Neural crest cell (in vitro differentiated cells): Measurements from ENCODE around the gene ARHGEF12. TPM values are rescaled to one million over a fixed set of nuclear protein-coding genes. Genes with fewer than 3 reads are reported as not detected.

Experiments
- DNase-seq: peaks from one replicate; pipeline ENCODE4 v3.0.0; 2021; ENCODE audit warnings: low read depth, mixed read lengths, low spot score
- H3K27ac Mint-ChIP-seq: one replicate; pipeline ENCODE4 v1.8.0; 2021; ENCODE audit warnings: mild to moderate bottlenecking, mixed read lengths; ENCODE audit not compliant: unreplicated experiment
- H3K27me3 Mint-ChIP-seq: 2 replicates; pipeline ENCODE4 v1.8.0; 2021; ENCODE audit warnings: low read depth, mild to moderate bottlenecking, mixed read lengths
- H3K36me3 Mint-ChIP-seq: 2 replicates; pipeline ENCODE4 v1.8.0; 2021; ENCODE audit warnings: low read depth, mild to moderate bottlenecking, mixed read lengths
- H3K4me1 Mint-ChIP-seq: 2 replicates; pipeline ENCODE4 v1.8.0; 2021; ENCODE audit warnings: mixed read lengths
- H3K4me3 Mint-ChIP-seq: one replicate; pipeline ENCODE4 v1.8.0; 2021; ENCODE audit warnings: mild to moderate bottlenecking, mixed read lengths
- H3K9me3 Mint-ChIP-seq: 2 replicates; pipeline ENCODE4 v1.8.0; 2021; ENCODE audit warnings: mixed read lengths
- total RNA-seq: library from RNA; stranded (reverse); gene quantifications from 2 replicates; pipeline ENCODE4 v1.2.1, GENCODE V29; 2021
- TF ChIP-seq, protein P1 (sequence below): fragments of 200-600 bp; sonication (generic); conservative IDR thresholded peaks from 2 replicates; pipeline ENCODE4 v1.5.0; 2021; ENCODE audit warnings: antibody characterized with exemption, mild to moderate bottlenecking

Gene ARHGEF12
- total RNA-seq, 1 donor from 2014 or later: 66.2 TPM

DNA sequence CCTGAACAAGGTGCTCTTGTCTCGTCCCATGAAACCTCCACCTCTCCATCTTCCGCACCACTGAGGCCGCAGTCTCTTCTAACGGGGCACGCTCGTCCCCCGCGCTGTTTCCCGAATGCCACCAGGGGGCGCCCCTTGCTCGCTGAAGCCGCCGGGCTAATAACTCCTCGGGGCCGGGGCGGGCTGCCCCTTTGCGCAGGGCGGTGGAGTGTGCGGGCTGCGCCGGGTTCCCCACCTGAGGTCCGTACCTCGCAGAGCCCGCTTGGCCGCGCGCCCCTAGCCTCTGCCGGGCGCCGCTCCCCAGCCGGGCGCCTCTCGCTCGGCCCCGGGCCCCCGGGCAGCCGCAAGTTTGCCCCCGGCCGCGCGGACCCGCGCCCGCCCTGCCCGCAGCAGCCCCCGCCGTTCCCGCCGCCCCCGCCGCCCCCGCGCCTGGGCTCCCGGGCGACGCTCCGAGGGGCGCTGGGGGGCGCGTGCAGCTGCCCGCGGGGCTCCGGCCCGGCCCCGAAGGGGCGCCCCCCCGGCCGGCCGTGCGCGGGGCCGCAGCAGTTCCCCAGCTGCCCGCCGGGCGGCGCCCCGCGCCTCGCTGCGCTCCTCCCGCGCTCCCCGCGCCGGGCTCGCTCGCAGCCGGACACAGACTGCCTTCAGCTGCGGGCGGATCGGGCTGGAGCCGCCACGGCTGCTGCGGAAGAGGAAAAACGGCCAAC is 175.1 kb downstream of the ARHGEF12 start, which contains the start of gene GRIK4:
Gene GRIK4 (plus strand): TSS at position 633 of the 704 bp plus-strand sequence. CDS start 148,571 bp downstream, outside the sequence.
- Mint-ChIP-seq H3K27ac (no peak within 1 kb of the TSS), H3K36me3 (no peaks in the 10 kb centered on the region), H3K4me3 (peak within 1 kb of the TSS; percentile 66), H3K4me1 (peaks cover 6% of the 10 kb centered on the region), H3K9me3 (no peaks in the 10 kb centered on the region), H3K27me3 (peaks cover 77% of the 10 kb centered on the region)
- TF ChIP-seq, protein P1, sequence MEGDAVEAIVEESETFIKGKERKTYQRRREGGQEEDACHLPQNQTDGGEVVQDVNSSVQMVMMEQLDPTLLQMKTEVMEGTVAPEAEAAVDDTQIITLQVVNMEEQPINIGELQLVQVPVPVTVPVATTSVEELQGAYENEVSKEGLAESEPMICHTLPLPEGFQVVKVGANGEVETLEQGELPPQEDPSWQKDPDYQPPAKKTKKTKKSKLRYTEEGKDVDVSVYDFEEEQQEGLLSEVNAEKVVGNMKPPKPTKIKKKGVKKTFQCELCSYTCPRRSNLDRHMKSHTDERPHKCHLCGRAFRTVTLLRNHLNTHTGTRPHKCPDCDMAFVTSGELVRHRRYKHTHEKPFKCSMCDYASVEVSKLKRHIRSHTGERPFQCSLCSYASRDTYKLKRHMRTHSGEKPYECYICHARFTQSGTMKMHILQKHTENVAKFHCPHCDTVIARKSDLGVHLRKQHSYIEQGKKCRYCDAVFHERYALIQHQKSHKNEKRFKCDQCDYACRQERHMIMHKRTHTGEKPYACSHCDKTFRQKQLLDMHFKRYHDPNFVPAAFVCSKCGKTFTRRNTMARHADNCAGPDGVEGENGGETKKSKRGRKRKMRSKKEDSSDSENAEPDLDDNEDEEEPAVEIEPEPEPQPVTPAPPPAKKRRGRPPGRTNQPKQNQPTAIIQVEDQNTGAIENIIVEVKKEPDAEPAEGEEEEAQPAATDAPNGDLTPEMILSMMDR: peak; percentile 93
- peak; percentile 95 for DNase-seq

DNA sequence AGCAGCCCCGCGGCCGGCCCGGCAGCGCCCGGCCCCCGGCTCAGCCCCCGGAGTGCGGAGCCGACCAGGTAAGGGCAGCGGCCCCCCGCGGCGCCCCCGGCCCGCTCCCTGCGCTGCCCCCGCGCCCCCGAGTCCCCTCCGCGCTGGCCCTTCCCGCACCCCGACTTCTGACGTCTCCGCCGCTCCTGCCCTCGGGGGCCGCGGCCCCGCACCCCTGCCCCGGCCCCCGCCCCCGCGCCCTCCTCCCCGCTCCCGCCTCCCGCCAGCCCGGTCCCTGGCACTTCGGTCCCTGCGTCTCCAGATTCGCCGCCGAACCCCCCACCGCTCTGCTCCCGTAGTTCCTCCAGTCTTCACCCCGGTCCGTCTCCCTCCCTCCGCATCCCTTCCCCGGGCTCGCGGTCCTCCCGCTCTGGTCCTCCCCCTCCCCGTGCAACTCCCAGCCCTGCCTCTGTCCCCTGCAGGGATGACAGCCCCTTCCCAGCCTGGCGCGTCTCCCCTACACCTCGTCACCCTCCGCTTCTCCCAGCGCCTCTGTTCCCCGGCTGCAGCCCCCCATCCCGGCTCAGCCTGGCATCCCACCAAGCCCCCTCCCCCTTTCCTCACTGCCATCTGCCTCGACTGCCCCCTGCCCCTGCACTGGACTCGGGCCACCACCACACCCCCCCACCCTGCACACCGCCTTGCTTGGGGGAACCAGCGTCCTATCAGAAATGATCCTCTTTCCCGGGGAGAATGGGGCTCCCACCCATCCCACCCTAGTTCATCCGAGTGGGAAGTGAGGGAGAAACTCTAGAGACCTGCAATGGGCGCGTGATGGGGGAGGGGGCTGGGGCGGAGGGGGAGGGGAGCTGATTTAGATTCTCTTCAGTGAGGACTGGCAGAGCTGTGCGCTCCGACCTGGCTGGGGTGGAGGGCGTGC is 175.9 kb downstream of the ARHGEF12 start:
- Mint-ChIP-seq H3K27me3 (peaks cover 74% of the 10 kb centered on the region), H3K4me3 (peak overlapping the region; percentile 66), H3K4me1 (peaks cover 9% of the 10 kb centered on the region), H3K9me3 (no peaks in the 10 kb centered on the region), H3K27ac (no peak overlapping the region), H3K36me3 (no peaks in the 10 kb centered on the region)
- no peak for DNase-seq
- TF ChIP-seq, protein P1: no peak

DNA sequence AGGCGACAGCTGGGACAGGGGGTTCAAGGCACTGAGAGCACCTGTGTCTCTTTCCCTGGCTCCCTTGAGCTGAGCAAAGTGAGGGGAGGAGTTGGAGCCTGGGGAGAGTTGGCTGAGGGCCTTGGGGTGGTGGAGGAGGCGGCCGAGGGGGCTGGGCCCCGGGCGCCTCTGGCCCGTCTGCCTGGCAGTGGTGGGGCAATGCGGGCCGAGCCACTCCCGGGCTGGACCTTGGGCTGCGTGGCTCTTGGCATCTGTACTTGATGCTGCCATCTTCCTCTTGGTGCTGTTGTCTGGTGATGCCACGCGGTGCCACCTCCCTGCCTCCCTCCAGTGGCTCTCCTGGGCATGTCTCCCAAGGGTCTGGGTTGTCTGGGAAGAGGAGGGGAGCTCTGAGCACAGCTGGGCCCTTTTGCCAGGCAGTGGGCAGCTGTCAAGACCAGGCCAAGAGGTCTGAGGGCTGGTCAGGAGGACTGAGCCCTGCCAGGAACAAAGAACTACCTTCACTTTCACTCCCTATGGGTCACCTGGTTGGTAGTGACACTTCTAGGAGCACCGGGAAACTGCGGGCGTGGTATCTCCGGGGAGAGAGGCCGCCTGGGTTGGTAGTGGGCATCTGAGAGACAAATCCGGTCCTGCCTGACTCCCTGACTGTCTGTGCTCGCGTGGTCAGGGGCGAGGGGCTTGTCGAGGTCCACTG is 176.7 kb downstream of the ARHGEF12 start:
- Mint-ChIP-seq H3K36me3 (no peaks in the 10 kb centered on the region), H3K9me3 (no peaks in the 10 kb centered on the region), H3K27me3 (peaks cover 70% of the 10 kb centered on the region), H3K4me3 (peak overlapping the region; percentile 84), H3K4me1 (peaks cover 15% of the 10 kb centered on the region), H3K27ac (no peak overlapping the region)
- DNase-seq: no peak
- TF ChIP-seq, protein P1: no peak

DNA sequence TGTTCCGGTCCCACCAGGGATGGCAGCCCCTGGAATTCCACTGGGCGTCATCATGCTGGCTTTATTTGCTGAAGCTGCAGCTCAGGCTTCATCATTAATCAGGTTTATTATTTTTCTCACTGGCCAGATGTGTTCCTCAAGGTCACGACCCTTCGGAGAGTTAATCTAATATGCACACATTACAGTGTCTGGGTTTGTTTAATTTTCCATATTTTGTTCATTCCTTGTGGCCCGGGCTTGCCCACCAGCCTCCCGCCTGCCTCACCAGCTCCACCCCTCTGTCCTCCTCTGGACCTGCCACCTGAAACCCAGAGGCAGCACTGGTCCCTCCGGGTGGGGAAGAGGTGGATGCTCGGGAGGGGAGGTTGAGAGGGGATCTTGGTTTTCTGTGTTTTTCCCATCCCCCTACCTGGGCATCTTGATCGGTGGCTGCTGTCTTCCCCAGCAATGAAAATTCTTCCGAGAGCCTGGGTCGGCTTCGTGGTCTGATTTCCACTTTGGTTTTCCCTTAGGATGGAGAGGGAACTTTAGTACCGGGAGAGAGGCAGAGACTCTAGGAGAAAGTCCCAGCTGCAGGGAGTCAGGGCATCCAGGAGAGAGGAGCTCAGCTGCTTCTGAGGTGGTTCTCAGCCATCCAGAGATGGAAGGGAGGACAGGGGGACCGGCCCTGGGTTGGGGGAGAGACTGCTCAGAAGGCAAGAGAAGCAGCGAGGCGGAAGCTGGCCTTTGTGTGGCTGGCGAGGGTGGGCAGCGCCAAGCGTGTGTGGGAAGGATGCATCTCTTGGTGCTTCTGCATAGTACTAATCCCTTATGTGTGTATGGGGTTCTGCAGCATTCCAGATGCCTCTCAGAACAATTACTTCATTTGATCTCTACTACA is 177.5 kb downstream of the ARHGEF12 start:
- Mint-ChIP-seq H3K27ac (no peak overlapping the region), H3K4me1 (peaks cover 15% of the 10 kb centered on the region), H3K27me3 (peaks cover 64% of the 10 kb centered on the region), H3K9me3 (no peaks in the 10 kb centered on the region), H3K36me3 (no peaks in the 10 kb centered on the region), H3K4me3 (peak overlapping the region; percentile 84)
- TF ChIP-seq, protein P1: no peak
- DNase-seq: no peak
